Neural cell (in vitro differentiated cells): ENCODE results near the gene FAM98B. TPM values are rescaled to one million over a fixed set of nuclear protein-coding genes. Genes with fewer than 3 reads are reported as not detected.

Source experiments
- H2AFZ ChIP-seq: fragments of 200-600, 300-800 bp; sonication (generic), shearing (Covaris generic); 2 replicates; pipeline ENCODE4 v1.6.0; 2014; ENCODE audit warnings: low read depth, mild to moderate bottlenecking, antibody characterized with exemption, low read length, moderate library complexity
- H3F3A ChIP-seq: fragments of 200-600 bp; shearing (Covaris generic); 2 replicates; pipeline ENCODE4 v1.6.1; 2016; ENCODE audit warnings: mild to moderate bottlenecking, moderate library complexity, mixed read lengths, antibody characterized with exemption, low read length; ENCODE audit not compliant: insufficient read depth, poor library complexity, severe bottlenecking
- H3K27ac ChIP-seq: fragments of 200-600, 300-800 bp; sonication (generic), shearing (Covaris generic); 2 replicates; pipeline ENCODE4 v1.5.1; 2014; ENCODE audit warnings: mild to moderate bottlenecking, low read length, moderate library complexity
- H3K27me3 ChIP-seq: fragments of 300-800, 200-600 bp; sonication (generic), shearing (Covaris generic); 2 replicates; pipeline ENCODE4 v1.6.0; 2014; ENCODE audit warnings: mild to moderate bottlenecking, low read depth, low read length, moderate library complexity; ENCODE audit not compliant: insufficient read depth
- H3K36me3 ChIP-seq: fragments of 300-800, 200-600 bp; sonication (generic), shearing (Covaris generic); 2 replicates; pipeline ENCODE4 v1.5.1; 2014; ENCODE audit warnings: mild to moderate bottlenecking, antibody characterized with exemption, low read length, moderate library complexity; ENCODE audit not compliant: insufficient read depth
- H3K4me2 ChIP-seq: fragments of 300-800, 200-600 bp; sonication (generic), shearing (Covaris generic); 2 replicates; pipeline ENCODE4 v1.6.0; 2014; ENCODE audit warnings: mild to moderate bottlenecking, low read length
- H3K4me3 ChIP-seq: fragments of 300-800, 200-600 bp; sonication (generic), shearing (Covaris generic); 2 replicates; pipeline ENCODE4 v1.5.1; 2014; ENCODE audit warnings: mild to moderate bottlenecking, low read length, moderate library complexity
- H3K79me2 ChIP-seq: fragments of 200-600 bp; shearing (Covaris generic); replicated peaks from 2 replicates; pipeline ENCODE4 v1.6.0; 2014; ENCODE audit warnings: mild to moderate bottlenecking, low read length, moderate library complexity; ENCODE audit not compliant: insufficient read depth
- H3K9ac ChIP-seq: fragments of 300-800, 200-600 bp; sonication (generic), shearing (Covaris generic); 2 replicates; pipeline ENCODE4 v1.6.1; 2016; ENCODE audit warnings: mild to moderate bottlenecking, low read length, mixed read lengths
- H3K9me2 ChIP-seq: fragments of 200-600 bp; shearing (Covaris generic); 2 replicates; pipeline ENCODE4 v1.6.1; 2016; ENCODE audit warnings: mild to moderate bottlenecking, low read length, mixed read lengths; ENCODE audit not compliant: insufficient read depth
- H3K9me3 ChIP-seq: fragments of 200-600, 300-800 bp; sonication (generic), shearing (Covaris generic); 2 replicates; pipeline ENCODE4 v1.6.1; 2016; ENCODE audit warnings: mild to moderate bottlenecking, mixed run types, low read length, moderate library complexity, mixed read lengths
- H4K20me1 ChIP-seq: fragments of 200-600 bp; shearing (Covaris generic); 2 replicates; pipeline ENCODE4 v1.6.1; 2016; ENCODE audit warnings: mild to moderate bottlenecking, mixed run types; ENCODE audit not compliant: insufficient read depth
- CTCF ChIP-seq: fragments of 450-650 bp; IDR thresholded peaks from 2 replicates; pipeline ENCODE4 v1.5.1; 2014; ENCODE audit warnings: antibody characterized with exemption, mild to moderate bottlenecking, moderate library complexity; ENCODE audit not compliant: poor library complexity, severe bottlenecking
- EP300 ChIP-seq: fragments of 450-650 bp; conservative IDR thresholded peaks from 2 replicates; pipeline ENCODE4 v1.6.1; 2014; ENCODE audit warnings: antibody characterized with exemption, mild to moderate bottlenecking, moderate library complexity; ENCODE audit not compliant: poor library complexity, severe bottlenecking
- EZH2 ChIP-seq: fragments of 200-600, 300-800 bp; shearing (Covaris generic), sonication (generic); IDR thresholded peaks from 2 replicates; pipeline ENCODE4 v1.6.1; 2014; ENCODE audit warnings: antibody characterized with exemption, low read length, borderline replicate concordance, mild to moderate bottlenecking; ENCODE audit not compliant: insufficient read depth, poor library complexity, severe bottlenecking
- MXI1 ChIP-seq: fragments of 450-650 bp; conservative IDR thresholded peaks from 2 replicates; pipeline ENCODE4 v1.6.1; 2014; ENCODE audit warnings: antibody characterized with exemption, mild to moderate bottlenecking; ENCODE audit not compliant: poor library complexity, severe bottlenecking
- POLR2AphosphoS5 ChIP-seq: IDR thresholded peaks from 2 replicates; pipeline ENCODE4 v1.6.1; 2012
- RAD21 ChIP-seq: fragments of 450-650 bp; conservative IDR thresholded peaks from 2 replicates; pipeline ENCODE4 v1.6.1; 2014; ENCODE audit warnings: antibody characterized with exemption, mild to moderate bottlenecking, moderate library complexity
- REST ChIP-seq: IDR thresholded peaks from 2 replicates; pipeline ENCODE4 v1.6.1; 2012; ENCODE audit warnings: borderline replicate concordance
- SMC3 ChIP-seq: fragments of 450-650 bp; conservative IDR thresholded peaks from 2 replicates; pipeline ENCODE4 v1.6.1; 2014; ENCODE audit warnings: antibody characterized with exemption, mild to moderate bottlenecking, moderate library complexity; ENCODE audit not compliant: poor library complexity
- TAF1 ChIP-seq: IDR thresholded peaks from 2 replicates; pipeline ENCODE4 v1.6.1; 2012; ENCODE audit warnings: low read depth
- polyA plus RNA-seq: library from polyadenylated mRNA; depleted of rRNA; stranded (reverse); fragments of >200 nt; gene quantifications from 2 replicates; pipeline ENCODE4 v1.2.3, GENCODE V29; 2014

The FAM98B gene
- polyA plus RNA-seq, 1 donor from 2014 or later: 12.7 TPM

- Histone ChIP-seq H4K20me1 (no peaks in the 10 kb centered on the region), H3K4me2 (no peak overlapping the region), H3K36me3 (no peaks in the 10 kb centered on the region), H3K9ac (no peak overlapping the region), H3K9me3 (no peaks in the 10 kb centered on the region), H3K27me3 (no peaks in the 10 kb centered on the region), H3K79me2 (no peaks in the 10 kb centered on the region), H3K27ac (no peak overlapping the region), H3K9me2 (no peaks in the 10 kb centered on the region), H3F3A (no peaks in the 10 kb centered on the region), H2AFZ (no peak overlapping the region), H3K4me3 (no peak overlapping the region)
- no peak for TF ChIP-seq CTCF
- TF ChIP-seq TAF1: no peak
- no peak for TF ChIP-seq REST
- TF ChIP-seq POLR2AphosphoS5: no peak
- TF ChIP-seq SMC3: no peak
- TF ChIP-seq EP300: no peak
- TF ChIP-seq MXI1: no peak
- TF ChIP-seq EZH2: no peak
- TF ChIP-seq RAD21: no peak
These were observed 63.5 kb downstream of the FAM98B start for GRCh38 chr15:38517312-38517975.

- H3K4me3 ChIP-seq: no peak overlapping the region
- no peaks in the 10 kb centered on the region for H3F3A ChIP-seq
- H3K4me2 ChIP-seq: no peak overlapping the region
- no peaks in the 10 kb centered on the region for H3K9me3 ChIP-seq
- no peak overlapping the region for H2AFZ ChIP-seq
- no peaks in the 10 kb centered on the region for H3K9me2 ChIP-seq
- no peaks in the 10 kb centered on the region for H4K20me1 ChIP-seq
- TF ChIP-seq MXI1: no peak
- H3K36me3 ChIP-seq: no peaks in the 10 kb centered on the region
- no peaks in the 10 kb centered on the region for H3K79me2 ChIP-seq
- no peak overlapping the region for H3K9ac ChIP-seq
- H3K27ac ChIP-seq: no peak overlapping the region
- H3K27me3 ChIP-seq: no peaks in the 10 kb centered on the region
These were observed 64.2 kb downstream of the FAM98B start for GRCh38 chr15:38518084-38518483.
